Upper lobe of left lung (tissue), 6 donors: ENCODE data around the gene MYLIP. TPM values are rescaled to one million over a fixed set of nuclear protein-coding genes. Genes with fewer than 3 reads are reported as not detected.
A peak's percentile ranks its signal among the peaks of the same experiment; 100 is the strongest.

ENCODE experiments used
- ATAC-seq, 2 donors: fragments of 200-7000 bp; cut with Tn5 transposase; one replicate each; pipeline ENCODE4 v1.9.1; 2022; ENCODE audit warnings: mild to moderate bottlenecking in 2 of 2, moderate library complexity in 2 of 2; ENCODE audit not compliant: low FRiP score in 2 of 2
- DNase-seq, 2 donors: peaks; one replicate each; pipeline ENCODE4 v3.0.0-alpha.2; 2019 to 2020
- H3K27ac ChIP-seq, 4 donors: fragments of 200-600 bp; sonication (generic); one replicate each; pipeline ENCODE4 v1.5.1; 2016 to 2019
- H3K27me3 ChIP-seq, 4 donors: fragments of 200-600 bp; sonication (generic); one replicate each; pipeline ENCODE4 v1.5.1; 2017 to 2019
- H3K36me3 ChIP-seq, 4 donors: fragments of 200-600 bp; sonication (generic); one replicate each; pipeline ENCODE4 v1.5.1; 2016 to 2019
- H3K4me1 ChIP-seq, 4 donors: fragments of 200-600 bp; sonication (generic); one replicate each; pipeline ENCODE4 v1.5.1; 2018 to 2019
- H3K4me3 ChIP-seq, 4 donors: fragments of 200-600 bp; sonication (generic); one replicate each; pipeline ENCODE4 v1.5.1; 2017 to 2019; ENCODE audit warnings: mild to moderate bottlenecking in 2 of 4, moderate library complexity in 1 of 4
- H3K9me3 ChIP-seq, 4 donors: fragments of 200-600 bp; sonication (generic); one replicate each; pipeline ENCODE4 v1.5.1; 2018 to 2019
- CTCF ChIP-seq, 6 experiments: fragments of 450-650 bp in 4 of 6; fragments of 200-600 bp in 2 of 6; sonication (generic) in 2 of 6; IDR thresholded peaks; one replicate each; pipeline ENCODE4 v1.5.1; 2016 to 2019; ENCODE audit warnings: antibody characterized with exemption in 6 of 6
- EP300 ChIP-seq, 4 donors: sonication (generic); formaldehyde crosslinking; IDR thresholded peaks; one replicate each; pipeline ENCODE4 v1.5.1; 2017; ENCODE audit warnings: antibody characterized with exemption in 4 of 4, control low read depth in 2 of 4
- POLR2A ChIP-seq, 4 donors: fragments of 450-650 bp; IDR thresholded peaks; one replicate each; pipeline ENCODE4 v1.5.1; 2016 to 2017; ENCODE audit warnings: antibody characterized with exemption in 4 of 4, mild to moderate bottlenecking in 2 of 4
- POLR2AphosphoS5 ChIP-seq, 2 donors: sonication (generic); formaldehyde crosslinking; IDR thresholded peaks; one replicate each; pipeline ENCODE4 v1.5.1; 2017; ENCODE audit warnings: antibody characterized with exemption in 2 of 2
- WGBS, 2 donors: methylation state at CpG; one replicate each; pipeline ENCODE4 v1.1.5; 2017 to 2018; 5-methylcytosine and 5-hydroxymethylcytosine counted together
- total RNA-seq, 6 donors: library from RNA; depleted of rRNA in 4 of 6; stranded (reverse); fragments of >200 nt in 4 of 6; gene quantifications; one replicate each; pipeline versions ENCODE4 v1.1.0 to v1.2.1, GENCODE V29; 2016 to 2021
- donor health status: DM: no; HTN: no; CAD: no; lungs with moderate emphysema.
- donor health status: DM: no; HTN: yes; CAD: no; lungs with severe emphysema.

Gene MYLIP
- total RNA-seq, 6 donors from 2014 or later, result 29.9 to 95.3 (median 43.9) TPM

- DNase-seq (no peak), ATAC-seq (peak in 1 of 2 donors; percentile 43)
- H3K36me3 ChIP-seq, result no peaks in the 10 kb centered on the region
- peak overlapping the region in 1 of 4 donors; percentile 32 for H3K27ac ChIP-seq
- H3K4me1 ChIP-seq, result peaks cover 10 to 27% (median 20%) of the 10 kb centered on the region in 4 donors
- WGBS, 2 donors, result 43 to 62% methylated on average over 4 of the region's 4 CpGs
- no peaks in the 10 kb centered on the region for H3K27me3 ChIP-seq
- no peaks in the 10 kb centered on the region for H3K9me3 ChIP-seq
- H3K4me3 ChIP-seq, result no peak overlapping the region
- TF ChIP-seq CTCF (IDR thresholded peaks at IDR 0.05) (no peak), POLR2A (IDR thresholded peaks at IDR 0.05) (no peak), EP300 (IDR thresholded peaks at IDR 0.05) (no peak), POLR2AphosphoS5 (IDR thresholded peaks at IDR 0.05) (no peak)
Measured at GRCh38 chr6:16105854-16106253, 23.0 kb upstream of the MYLIP start.

- Histone ChIP-seq H3K27me3 (no peaks in the 10 kb centered on the region), H3K27ac (no peak overlapping the region), H3K4me3 (no peak overlapping the region), H3K4me1 (peaks cover 10 to 34% (median 20%) of the 10 kb centered on the region in 4 donors), H3K9me3 (no peaks in the 10 kb centered on the region), H3K36me3 (no peaks in the 10 kb centered on the region)
- DNase-seq, result peak in 1 of 2 donors; percentile 25
- WGBS, 2 donors, result 88 to 92% methylated on average over 8 of the region's 8 CpGs
- ATAC-seq, result no peak
- no peak for TF ChIP-seq POLR2A (IDR thresholded peaks at IDR 0.05)
- no peak for TF ChIP-seq CTCF (IDR thresholded peaks at IDR 0.05)
- TF ChIP-seq POLR2AphosphoS5 (IDR thresholded peaks at IDR 0.05), result no peak
- no peak for TF ChIP-seq EP300 (IDR thresholded peaks at IDR 0.05)
Measured at GRCh38 chr6:16106991-16107787, 21.7 kb upstream of the MYLIP start.

- Histone ChIP-seq H3K9me3 (no peaks in the 10 kb centered on the region), H3K36me3 (no peaks in the 10 kb centered on the region), H3K4me3 (no peak overlapping the region), H3K4me1 (peaks cover 10 to 34% (median 20%) of the 10 kb centered on the region in 4 donors), H3K27me3 (no peaks in the 10 kb centered on the region), H3K27ac (no peak overlapping the region)
- WGBS, 2 donors, result 82 to 84% methylated on average over 5 of the region's 5 CpGs
- DNase-seq (no peak), ATAC-seq (no peak)
- TF ChIP-seq CTCF (IDR thresholded peaks at IDR 0.05), result no peak
- TF ChIP-seq POLR2A (IDR thresholded peaks at IDR 0.05), result no peak
- TF ChIP-seq POLR2AphosphoS5 (IDR thresholded peaks at IDR 0.05), result no peak
- TF ChIP-seq EP300 (IDR thresholded peaks at IDR 0.05), result no peak
Measured at GRCh38 chr6:16108419-16108818, 20.5 kb upstream of the MYLIP start.

GRCh38 chr6:16108921-16109658 lies 19.8 kb upstream of the MYLIP start:
- H3K27ac ChIP-seq, result peak overlapping the region; percentile 15 to 67 (median 40)
- DNase-seq, result peak in 1 of 2 donors; percentile 24

More at GRCh38 chr6:16108921-16109658, 19.8 kb upstream of the MYLIP start:
- 51 to 55% methylated on average over 4 to 5 of the region's 5 CpGs for WGBS, 2 donors
- ATAC-seq, result peak in 1 of 2 donors; percentile 53
- no peak for TF ChIP-seq POLR2A (IDR thresholded peaks at IDR 0.05)
- TF ChIP-seq EP300 (IDR thresholded peaks at IDR 0.05), result no peak
- no peak for TF ChIP-seq POLR2AphosphoS5 (IDR thresholded peaks at IDR 0.05)
- no peak for TF ChIP-seq CTCF (IDR thresholded peaks at IDR 0.05)
- Histone ChIP-seq H3K4me3 (no peak overlapping the region), H3K9me3 (no peaks in the 10 kb centered on the region), H3K4me1 (peaks cover 10 to 34% (median 20%) of the 10 kb centered on the region in 4 donors), H3K27me3 (no peaks in the 10 kb centered on the region), H3K36me3 (no peaks in the 10 kb centered on the region)
